Testis (tissue), 3 donors: Measurements from ENCODE around the gene SLC9A9. TPM values are rescaled to one million over a fixed set of nuclear protein-coding genes. Genes with fewer than 3 reads are reported as not detected.

ENCODE experiments used
- DNase-seq: peaks from one replicate; pipeline ENCODE4 v3.0.0-alpha.2; 2019
- H3K27ac ChIP-seq, 2 donors: fragments of 200-600 bp; sonication (generic); one replicate each; pipeline ENCODE4 v1.5.1; 2019
- H3K27me3 ChIP-seq: fragments of 200-600 bp; sonication (generic); one replicate; pipeline ENCODE4 v1.5.1; 2019
- H3K36me3 ChIP-seq: fragments of 200-600 bp; sonication (generic); one replicate; pipeline ENCODE4 v1.5.1; 2017; ENCODE audit warnings: low read depth; ENCODE audit errors: missing control alignments
- H3K4me1 ChIP-seq: fragments of 200-600 bp; sonication (generic); one replicate; pipeline ENCODE4 v1.5.1; 2019
- H3K4me3 ChIP-seq, 2 donors: fragments of 200-600 bp; sonication (generic); one replicate each; pipeline ENCODE4 v1.5.1; 2017 to 2019
- H3K9me3 ChIP-seq: fragments of 200-600 bp; sonication (generic); one replicate; pipeline ENCODE4 v1.5.1; 2017
- CTCF ChIP-seq, 3 experiments: fragments of 450-650 bp in 2 of 3; fragments of 200-600 bp in 1 of 3; sonication (generic) in 1 of 3; IDR thresholded peaks; one replicate each; pipeline ENCODE4 v1.5.1; 2016 to 2019; ENCODE audit warnings: antibody characterized with exemption in 3 of 3, mild to moderate bottlenecking in 2 of 3, moderate library complexity in 1 of 3
- POLR2A ChIP-seq: fragments of 450-650 bp; IDR thresholded peaks from one replicate; pipeline ENCODE4 v1.6.1; 2017; ENCODE audit warnings: antibody characterized with exemption, mild to moderate bottlenecking, moderate library complexity
- WGBS, 2 donors: methylation state at CpG; one replicate each; pipeline ENCODE4 v1.1.5; 2018; 5-methylcytosine and 5-hydroxymethylcytosine counted together
- intact Hi-C: fragments of 100-400 bp; cut with DNase I; formaldehyde crosslinking; loops from one replicate; pipeline ENCODE4 v1.15.1; 2023; ENCODE audit warnings: low total_unique reads
- polyA plus RNA-seq: library from polyadenylated mRNA; stranded (reverse); fragments of 350-450 nt; fragmentation: Illumina TruSeq; extraction: RNeasy Lipid Tissue Mini Kit (QIAGEN cat#74804); gene quantifications from one replicate; pipeline ENCODE4 v1.2.3, GENCODE V29; 2014; ENCODE audit warnings: low read depth, low replicate concordance; ENCODE audit not compliant: insufficient read depth
- total RNA-seq, 2 donors: library from RNA; depleted of rRNA; stranded (reverse); fragments of >200 nt; gene quantifications; one replicate each; pipeline ENCODE4 v1.2.3, GENCODE V29; 2016

SLC9A9 gene
- total and polyA plus RNA-seq, 3 donors from 2014 or later: 2.7 to 6.6 (median 4.3) TPM

DNA sequence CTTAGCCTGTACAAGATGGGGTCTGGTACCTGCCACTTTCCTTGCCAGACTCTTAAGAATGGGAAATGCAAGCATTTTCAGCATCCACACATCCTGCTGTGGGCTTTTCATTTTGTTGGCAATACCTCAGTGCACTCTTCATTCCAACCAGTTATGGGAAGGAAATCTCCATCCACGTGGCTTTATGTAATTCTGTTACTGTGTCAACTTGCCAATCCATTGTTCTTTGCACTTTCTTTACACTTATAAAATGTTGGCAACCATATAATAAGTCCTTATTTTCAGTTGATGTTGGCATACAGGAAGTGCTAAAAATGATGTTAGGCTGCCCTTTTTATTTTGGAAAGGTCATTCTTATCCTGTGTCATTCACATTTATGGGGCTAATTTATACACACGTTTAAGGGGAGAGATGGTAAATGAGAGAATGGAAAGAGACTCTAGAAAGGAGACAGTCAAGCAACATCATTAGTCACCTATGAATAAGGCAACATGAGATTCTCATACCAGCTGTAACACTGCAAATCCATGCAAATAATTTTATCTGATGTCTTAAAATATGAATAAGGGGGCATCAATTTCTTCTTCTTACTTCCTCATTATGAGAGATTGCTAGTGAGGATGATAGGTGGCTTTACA is 490.0 kb downstream of the SLC9A9 start:
- no peaks in the 10 kb centered on the region for H3K27me3 ChIP-seq
- no peak overlapping the region for H3K27ac ChIP-seq
- no peaks in the 10 kb centered on the region for H3K9me3 ChIP-seq
- H3K4me1 ChIP-seq: no peaks in the 10 kb centered on the region
- TF ChIP-seq POLR2A (no peak), CTCF (IDR thresholded peaks at IDR 0.05) (no peak)
- H3K36me3 ChIP-seq: no peaks in the 10 kb centered on the region
- no peak overlapping the region for H3K4me3 ChIP-seq
- WGBS, 2 donors: 52 to 57% methylated on average over 2 of the region's 2 CpGs
- intact Hi-C loops: no loop called here
- no peak for DNase-seq

DNA sequence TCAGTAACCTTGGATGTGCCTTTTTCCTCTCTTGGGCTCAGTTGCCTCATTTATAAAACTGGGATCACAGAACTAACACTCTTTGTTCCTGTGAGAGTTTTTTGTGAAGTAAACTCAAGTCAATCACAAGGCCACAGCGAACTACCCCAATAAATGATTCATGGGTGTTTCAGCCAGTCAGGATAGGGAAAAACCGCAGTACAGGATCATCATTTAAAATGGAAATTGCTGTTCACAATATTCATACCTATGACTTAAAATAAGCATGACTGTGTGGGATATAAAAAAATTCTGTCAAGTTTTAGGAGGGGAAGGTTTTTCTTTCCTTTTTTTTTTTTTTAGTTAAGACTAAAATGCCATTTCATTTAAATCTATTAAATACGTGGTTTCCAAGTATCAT is 490.6 kb downstream of the SLC9A9 start:
- no peaks in the 10 kb centered on the region for H3K27me3 ChIP-seq
- H3K36me3 ChIP-seq: no peaks in the 10 kb centered on the region
- intact Hi-C loops: no loop called here
- H3K9me3 ChIP-seq: no peaks in the 10 kb centered on the region
- TF ChIP-seq POLR2A (no peak), CTCF (IDR thresholded peaks at IDR 0.05) (no peak)
- H3K27ac ChIP-seq: no peak overlapping the region
- no peaks in the 10 kb centered on the region for H3K4me1 ChIP-seq
- DNase-seq: no peak
- no peak overlapping the region for H3K4me3 ChIP-seq
- WGBS, 2 donors: 94 to 95% methylated on average over 3 of the region's 3 CpGs

DNA sequence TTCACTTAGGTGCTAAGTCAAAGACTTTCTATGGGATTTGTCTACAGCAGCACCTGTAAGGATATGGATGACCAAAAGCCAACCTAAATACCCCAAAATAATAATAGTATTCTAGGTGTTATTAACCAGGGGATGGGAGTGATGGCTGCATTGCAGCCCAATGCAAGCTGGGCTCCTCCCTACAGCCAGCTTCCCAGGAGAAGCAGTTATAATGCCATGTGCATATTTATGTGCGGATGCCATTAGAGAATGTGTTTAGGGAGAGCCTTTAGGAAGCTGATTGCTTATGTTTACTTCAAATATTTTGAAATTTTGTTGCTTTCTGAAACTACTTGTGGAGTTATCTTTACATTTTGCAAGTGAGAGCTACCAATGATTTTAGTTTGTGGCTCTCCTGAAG is 491.4 kb downstream of the SLC9A9 start:
- intact Hi-C loops: no loop called here
- Histone ChIP-seq H3K27me3 (no peaks in the 10 kb centered on the region), H3K36me3 (no peaks in the 10 kb centered on the region), H3K9me3 (no peaks in the 10 kb centered on the region), H3K4me3 (no peak overlapping the region), H3K4me1 (no peaks in the 10 kb centered on the region), H3K27ac (no peak overlapping the region)
- DNase-seq: no peak
- TF ChIP-seq CTCF (IDR thresholded peaks at IDR 0.05) (no peak), POLR2A (no peak)
- 95 to 100% methylated on average over 1 of the region's 1 CpG for WGBS, 2 donors

- no peak overlapping the region for H3K27ac ChIP-seq
- 92 to 100% methylated on average over 1 of the region's 1 CpG for WGBS, 2 donors
- H3K9me3 ChIP-seq: no peaks in the 10 kb centered on the region
- DNase-seq: no peak
- H3K36me3 ChIP-seq: no peaks in the 10 kb centered on the region
- no peaks in the 10 kb centered on the region for H3K27me3 ChIP-seq
- TF ChIP-seq POLR2A (no peak), CTCF (IDR thresholded peaks at IDR 0.05) (no peak)
- intact Hi-C loops: no loop called here
- H3K4me3 ChIP-seq: no peak overlapping the region
- no peaks in the 10 kb centered on the region for H3K4me1 ChIP-seq
Measured at GRCh38 chr3:143354342-143354741, 493.9 kb downstream of the SLC9A9 start.

- intact Hi-C loops: no loop called here
Measured at GRCh38 chr3:143352850-143353550, 495.3 kb downstream of the SLC9A9 start.

More at GRCh38 chr3:143352850-143353550, 495.3 kb downstream of the SLC9A9 start:
- Histone ChIP-seq H3K36me3 (no peaks in the 10 kb centered on the region), H3K9me3 (no peaks in the 10 kb centered on the region), H3K4me3 (no peak overlapping the region), H3K4me1 (no peaks in the 10 kb centered on the region), H3K27ac (no peak overlapping the region), H3K27me3 (no peaks in the 10 kb centered on the region)
- TF ChIP-seq CTCF (IDR thresholded peaks at IDR 0.05) (no peak), POLR2A (no peak)
- no peak for DNase-seq
- 70 to 72% methylated on average over 6 of the region's 6 CpGs for WGBS, 2 donors
